GM21423 (cell line): ENCODE results near the gene ITFG1.
"Not testable (repeated sequence)": the region's sequence is repeated elsewhere in the genome, so short reads cannot be mapped to it uniquely, and the experiment has no call there.

Experiments
- ATAC-seq: cut with Tn5 transposase; IDR thresholded peaks from one replicate; pipeline ENCODE4 v1.9.1; 2021; ENCODE audit warnings: mild to moderate bottlenecking, moderate library complexity; ENCODE audit not compliant: unreplicated experiment

ITFG1 gene

GRCh38 chr16:47426806-47427205 lies 34.1 kb downstream of the ITFG1 start:
- ATAC-seq: no peak

- ATAC-seq: no peak
These were observed 36.0 kb downstream of the ITFG1 start for GRCh38 chr16:47424846-47425245.

GRCh38 chr16:47416869-47417268 lies 44.0 kb downstream of the ITFG1 start:
- ATAC-seq: no peak

- no peak for ATAC-seq
These were observed 47.8 kb downstream of the ITFG1 start for GRCh38 chr16:47413041-47413440.

GRCh38 chr16:47408491-47408890 lies 52.4 kb downstream of the ITFG1 start:
- no peak for ATAC-seq

GRCh38 chr16:47395733-47396498 lies 64.9 kb downstream of the ITFG1 start:
- no peak for ATAC-seq

- ATAC-seq: peak; percentile 93
These were observed 68.8 kb downstream of the ITFG1 start for GRCh38 chr16:47392081-47392480.

- no peak for ATAC-seq
These were observed 72.2 kb downstream of the ITFG1 start for GRCh38 chr16:47388705-47389104.

- ATAC-seq: no peak
These were observed 73.7 kb downstream of the ITFG1 start for GRCh38 chr16:47387026-47387734.

GRCh38 chr16:47386201-47386718 lies 74.6 kb downstream of the ITFG1 start:
- no peak for ATAC-seq

- no peak for ATAC-seq
These were observed 78.5 kb downstream of the ITFG1 start for GRCh38 chr16:47382362-47382761.

- ATAC-seq: no peak
These were observed 83.7 kb downstream of the ITFG1 start for GRCh38 chr16:47377154-47377553.

GRCh38 chr16:47375423-47375822 lies 85.4 kb downstream of the ITFG1 start:
- ATAC-seq: no peak

- no peak for ATAC-seq
These were observed 86.2 kb downstream of the ITFG1 start for GRCh38 chr16:47374629-47375028.

- ATAC-seq: no peak
These were observed 89.4 kb downstream of the ITFG1 start for GRCh38 chr16:47371271-47372014.

- ATAC-seq: no peak
These were observed 90.3 kb downstream of the ITFG1 start for GRCh38 chr16:47370536-47370935.

- ATAC-seq: no peak
These were observed 94.6 kb downstream of the ITFG1 start for GRCh38 chr16:47366228-47366627.

- no peak for ATAC-seq
These were observed 97.1 kb downstream of the ITFG1 start for GRCh38 chr16:47363761-47364160.

GRCh38 chr16:47359478-47359877 lies 101.4 kb downstream of the ITFG1 start:
- ATAC-seq: no peak

GRCh38 chr16:47358816-47359215 lies 102.0 kb downstream of the ITFG1 start:
- ATAC-seq: no peak

GRCh38 chr16:47349029-47349428 lies 111.8 kb downstream of the ITFG1 start:
- ATAC-seq: not testable (repeated sequence)
